Tibial nerve (tissue), 4 donors: Measurements from ENCODE around the gene KLHL35. TPM values are rescaled to one million over a fixed set of nuclear protein-coding genes. Genes with fewer than 3 reads are reported as not detected.

Source experiments
- DNase-seq, 2 donors: peaks; one replicate each; pipeline ENCODE4 v3.0.0-alpha.2; 2019; ENCODE audit warnings: low spot score in 2 of 2
- H3K27ac ChIP-seq, 4 donors: fragments of 200-600 bp; sonication (generic) in 3 of 4; one replicate each; pipeline ENCODE4 v1.5.1; 2017 to 2019; ENCODE audit warnings: mild to moderate bottlenecking in 1 of 4
- H3K27me3 ChIP-seq, 2 donors: fragments of 200-600 bp; sonication (generic) in 1 of 2; one replicate each; pipeline versions ENCODE4 v1.5.1 to v1.6.0; 2017 to 2019
- H3K36me3 ChIP-seq, 3 donors: fragments of 200-600 bp; sonication (generic); one replicate each; pipeline ENCODE4 v1.5.1; 2018 to 2019
- H3K4me1 ChIP-seq, 4 donors: fragments of 200-600 bp; sonication (generic) in 3 of 4; one replicate each; pipeline ENCODE4 v1.5.1; 2017 to 2019
- H3K4me3 ChIP-seq, 4 donors: fragments of 200-600 bp; sonication (generic) in 3 of 4; one replicate each; pipeline ENCODE4 v1.5.1; 2017 to 2019; ENCODE audit warnings: mild to moderate bottlenecking in 1 of 4, moderate library complexity in 1 of 4
- H3K9me3 ChIP-seq, 4 donors: fragments of 200-600 bp; sonication (generic) in 3 of 4; one replicate each; pipeline ENCODE4 v1.5.1; 2017 to 2019
- EP300 ChIP-seq, 2 donors: sonication (generic); formaldehyde crosslinking; IDR thresholded peaks; one replicate each; pipeline ENCODE4 v1.6.1; 2017; ENCODE audit warnings: antibody characterized with exemption in 2 of 2, mild to moderate bottlenecking in 1 of 2
- POLR2A ChIP-seq, 2 donors: fragments of 450-650 bp; IDR thresholded peaks; one replicate each; pipeline ENCODE4 v1.6.1; 2017; ENCODE audit warnings: antibody characterized with exemption in 2 of 2, mild to moderate bottlenecking in 2 of 2, moderate library complexity in 2 of 2
- WGBS, 2 donors: methylation state at CpG; one replicate each; pipeline ENCODE4 v1.1.5; 2018; 5-methylcytosine and 5-hydroxymethylcytosine counted together
- total RNA-seq, 4 donors: library from RNA; depleted of rRNA; stranded (reverse); fragments of >200 nt; gene quantifications; one replicate each; pipeline ENCODE4 v1.1.0, GENCODE V29; 2016
- TF ChIP-seq, protein P1 (sequence below), 5 experiments: fragments of 200-600 bp in 3 of 5; fragments of 450-650 bp in 2 of 5; sonication (generic) in 3 of 5; IDR thresholded peaks; one replicate each; pipeline ENCODE4 v1.5.1; 2016 to 2019; ENCODE audit warnings: antibody characterized with exemption in 5 of 5, mild to moderate bottlenecking in 3 of 5, moderate library complexity in 2 of 5

KLHL35 gene
- total RNA-seq, 4 donors from 2014 or later = 3.0 to 11.1 (median 6.6) TPM

DNA sequence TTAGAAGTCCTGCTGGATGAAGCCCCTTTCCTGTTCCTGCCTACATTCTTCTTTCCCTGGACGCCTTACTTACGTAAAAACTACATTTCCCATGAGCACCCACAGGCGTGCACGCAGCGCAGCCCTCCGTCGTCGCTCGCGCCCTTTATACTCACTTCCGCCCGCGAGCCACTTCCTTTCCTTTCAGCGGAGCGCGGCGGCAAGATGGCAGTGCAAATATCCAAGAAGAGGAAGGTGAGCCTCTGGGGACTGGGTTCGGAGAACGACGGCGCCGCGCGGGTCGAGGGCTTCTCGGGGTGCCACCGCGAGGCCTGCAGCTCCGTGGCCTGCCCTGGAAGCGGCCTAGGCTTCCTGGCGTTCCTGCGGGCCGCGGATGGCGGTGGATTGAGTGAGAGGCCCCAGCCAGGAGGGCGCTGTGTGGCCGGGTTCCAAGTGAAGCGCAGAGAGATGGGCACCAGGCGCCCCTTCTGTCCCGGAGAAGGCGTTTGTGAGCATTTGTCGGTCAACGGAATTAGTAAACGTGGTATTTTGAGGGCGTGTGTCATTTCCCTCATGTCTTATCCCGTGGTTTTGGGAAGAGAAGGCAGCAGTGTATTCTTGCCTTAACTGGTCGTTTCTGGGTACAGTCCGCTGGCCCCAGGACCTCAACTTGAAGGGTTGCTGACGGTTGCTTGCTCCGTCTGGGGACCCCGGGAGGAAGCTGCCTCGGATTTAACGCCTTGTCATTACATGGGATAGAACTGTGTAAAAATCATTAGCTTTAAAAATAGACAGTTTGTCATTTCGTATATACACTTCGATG lies 33.5 kb downstream of the KLHL35 start, which contains the start of gene RPS3:
TSS of gene RPS3 (plus strand) at position 175 of the 802 bp plus-strand sequence. CDS start at position 205, 30 bp downstream.
- H3K9me3 ChIP-seq = no peaks in the 10 kb centered on the region
- H3K4me3 ChIP-seq = peak within 1 kb of the TSS; percentile 61 to 97 (median 85)
- 1% methylated on average over 41 to 42 of the region's 55 CpGs for WGBS, 2 donors
- H3K36me3 ChIP-seq = peaks cover 0 to 37% (median 17%) of the 10 kb centered on the region in 3 donors
- peak; percentile 88 to 91 for DNase-seq
- H3K4me1 ChIP-seq = peaks cover 0 to 37% (median 12%) of the 10 kb centered on the region in 4 donors
- TF ChIP-seq EP300 (IDR thresholded peaks at IDR 0.05) = peak; percentile 70 to 100
- TF ChIP-seq POLR2A (IDR thresholded peaks at IDR 0.05) = peak; percentile 91 to 94
- TF ChIP-seq, protein P1, sequence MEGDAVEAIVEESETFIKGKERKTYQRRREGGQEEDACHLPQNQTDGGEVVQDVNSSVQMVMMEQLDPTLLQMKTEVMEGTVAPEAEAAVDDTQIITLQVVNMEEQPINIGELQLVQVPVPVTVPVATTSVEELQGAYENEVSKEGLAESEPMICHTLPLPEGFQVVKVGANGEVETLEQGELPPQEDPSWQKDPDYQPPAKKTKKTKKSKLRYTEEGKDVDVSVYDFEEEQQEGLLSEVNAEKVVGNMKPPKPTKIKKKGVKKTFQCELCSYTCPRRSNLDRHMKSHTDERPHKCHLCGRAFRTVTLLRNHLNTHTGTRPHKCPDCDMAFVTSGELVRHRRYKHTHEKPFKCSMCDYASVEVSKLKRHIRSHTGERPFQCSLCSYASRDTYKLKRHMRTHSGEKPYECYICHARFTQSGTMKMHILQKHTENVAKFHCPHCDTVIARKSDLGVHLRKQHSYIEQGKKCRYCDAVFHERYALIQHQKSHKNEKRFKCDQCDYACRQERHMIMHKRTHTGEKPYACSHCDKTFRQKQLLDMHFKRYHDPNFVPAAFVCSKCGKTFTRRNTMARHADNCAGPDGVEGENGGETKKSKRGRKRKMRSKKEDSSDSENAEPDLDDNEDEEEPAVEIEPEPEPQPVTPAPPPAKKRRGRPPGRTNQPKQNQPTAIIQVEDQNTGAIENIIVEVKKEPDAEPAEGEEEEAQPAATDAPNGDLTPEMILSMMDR (IDR thresholded peaks at IDR 0.05) = peak in 2 of 5 experiments; percentile 8 to 59
- H3K27ac ChIP-seq = peak within 1 kb of the TSS; percentile 55 to 97 (median 94)
- no peaks in the 10 kb centered on the region for H3K27me3 ChIP-seq

DNA sequence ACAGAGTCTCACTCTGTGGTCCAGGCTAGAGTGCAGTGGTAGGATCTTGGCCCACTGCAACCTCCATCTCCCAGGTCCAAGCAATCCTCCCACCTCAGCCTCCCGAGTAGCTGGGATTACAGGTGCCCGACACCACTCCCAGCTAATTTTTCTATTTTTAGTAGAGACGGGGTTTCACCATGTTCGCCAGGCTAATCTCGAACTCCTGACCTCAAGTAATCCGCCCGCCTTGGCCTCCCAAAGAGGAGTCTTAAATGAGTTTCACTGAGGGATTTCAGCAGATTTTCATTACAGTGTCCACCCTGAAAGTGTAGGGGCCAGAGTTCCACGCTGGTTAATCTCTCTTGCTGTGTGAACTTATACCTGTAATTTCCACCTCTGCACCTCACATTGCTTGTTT lies 34.1 kb downstream of the KLHL35 start:
- peaks cover 0 to 37% (median 12%) of the 10 kb centered on the region in 4 donors for H3K4me1 ChIP-seq
- H3K4me3 ChIP-seq = no peak overlapping the region
- no peak overlapping the region for H3K27ac ChIP-seq
- no peak for DNase-seq
- no peaks in the 10 kb centered on the region for H3K27me3 ChIP-seq
- peaks cover 0 to 31% (median 15%) of the 10 kb centered on the region in 3 donors for H3K36me3 ChIP-seq
- no peaks in the 10 kb centered on the region for H3K9me3 ChIP-seq
- TF ChIP-seq, protein P1 (IDR thresholded peaks at IDR 0.05) = no peak
- TF ChIP-seq EP300 (IDR thresholded peaks at IDR 0.05) = no peak
- 79 to 82% methylated on average over 8 of the region's 8 CpGs for WGBS, 2 donors

DNA sequence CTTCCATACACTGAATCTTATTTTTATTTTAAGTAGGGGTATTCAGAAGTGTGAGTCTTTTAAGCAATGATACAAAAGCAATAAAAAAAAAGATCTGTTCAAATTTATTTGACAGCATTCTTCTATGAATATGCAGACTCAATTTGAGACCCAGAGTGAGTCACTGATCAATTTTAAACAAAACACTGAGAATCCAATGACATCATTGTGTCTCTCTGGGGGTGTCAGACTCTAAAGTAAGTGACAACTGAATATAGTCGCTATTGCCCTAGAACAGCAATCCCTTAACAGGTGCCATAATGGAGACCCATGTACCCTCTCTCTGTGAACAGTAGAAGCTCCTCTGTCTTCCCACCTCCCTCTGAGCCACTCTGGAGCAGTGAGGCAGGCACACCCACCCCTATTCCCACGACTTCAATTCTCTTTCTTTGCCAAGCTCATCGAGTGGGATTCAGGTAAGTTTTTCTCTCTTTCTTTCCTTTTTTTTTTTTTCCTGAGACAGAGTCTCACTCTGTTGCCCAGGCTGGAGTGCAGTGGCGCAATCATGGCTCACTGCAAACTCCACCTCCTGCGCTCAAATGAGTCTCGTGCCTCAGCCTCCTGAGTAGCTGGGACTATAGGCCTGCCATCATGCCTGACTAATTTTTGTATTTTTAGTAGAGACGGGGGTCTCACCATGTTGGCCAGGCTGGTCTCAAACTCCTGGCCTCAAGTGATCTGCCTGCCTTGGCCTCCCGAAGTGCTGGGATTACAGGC lies 38.7 kb downstream of the KLHL35 start:
- no peak overlapping the region for H3K27ac ChIP-seq
- 64 to 78% methylated on average over 8 of the region's 8 CpGs for WGBS, 2 donors

DNA sequence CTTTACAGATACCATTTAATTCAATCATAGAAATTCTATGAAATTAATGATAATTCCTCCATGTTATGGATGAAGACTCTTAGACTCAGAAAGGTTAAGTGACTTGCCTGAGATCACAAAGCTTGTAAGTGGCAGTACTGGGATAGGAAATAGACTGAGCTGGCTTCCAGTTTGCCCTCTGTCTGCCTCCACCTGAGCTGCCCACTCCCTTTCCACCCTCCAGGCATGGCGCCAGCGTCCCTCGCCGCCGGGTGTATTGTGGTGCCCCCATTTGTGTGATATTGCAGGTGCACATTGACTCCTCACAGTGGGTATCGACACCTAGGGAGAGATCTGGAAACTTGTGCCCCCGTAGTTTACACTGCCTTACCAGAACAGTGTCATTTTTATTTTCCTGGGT lies 43.1 kb downstream of the KLHL35 start:
- DNase-seq = no peak
- H3K36me3 ChIP-seq = no peaks in the 10 kb centered on the region
- 81 to 90% methylated on average over 7 of the region's 7 CpGs for WGBS, 2 donors
- no peaks in the 10 kb centered on the region for H3K9me3 ChIP-seq
- no peak overlapping the region for H3K27ac ChIP-seq
- peaks cover 0 to 9% (median 6%) of the 10 kb centered on the region in 4 donors for H3K4me1 ChIP-seq
- TF ChIP-seq POLR2A (IDR thresholded peaks at IDR 0.05) (no peak), EP300 (IDR thresholded peaks at IDR 0.05) (no peak)
- TF ChIP-seq, protein P1 (IDR thresholded peaks at IDR 0.05) = no peak
- no peak overlapping the region for H3K4me3 ChIP-seq
- H3K27me3 ChIP-seq = no peaks in the 10 kb centered on the region

More for the DNA sequence above, 38.7 kb downstream of the KLHL35 start:
- Histone ChIP-seq H3K4me3 (no peak overlapping the region), H3K36me3 (no peaks in the 10 kb centered on the region), H3K27me3 (no peaks in the 10 kb centered on the region), H3K9me3 (no peaks in the 10 kb centered on the region), H3K4me1 (no peaks in the 10 kb centered on the region)
- no peak for DNase-seq
- TF ChIP-seq, protein P1 (IDR thresholded peaks at IDR 0.05) = no peak
- TF ChIP-seq POLR2A (IDR thresholded peaks at IDR 0.05) (no peak), EP300 (IDR thresholded peaks at IDR 0.05) (no peak)

DNA sequence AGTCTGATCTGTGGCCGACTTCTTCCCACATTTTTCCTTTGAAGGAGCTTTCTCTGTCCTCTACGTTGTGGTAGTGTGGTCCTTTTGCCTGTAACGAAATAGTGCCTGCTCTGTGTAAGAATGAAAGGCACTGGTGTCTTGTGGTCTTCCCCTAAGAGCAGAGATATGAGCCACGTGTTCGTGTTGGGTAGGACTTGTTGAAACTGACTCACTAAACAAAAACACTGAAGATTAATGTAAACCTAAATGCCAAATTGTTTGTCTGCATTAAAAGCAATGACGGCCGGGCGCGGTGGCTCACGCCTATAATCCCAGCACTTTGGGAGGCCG lies 43.8 kb downstream of the KLHL35 start:
- no peaks in the 10 kb centered on the region for H3K27me3 ChIP-seq
- no peak for TF ChIP-seq EP300 (IDR thresholded peaks at IDR 0.05)
- TF ChIP-seq, protein P1 (IDR thresholded peaks at IDR 0.05) = no peak
- H3K36me3 ChIP-seq = no peaks in the 10 kb centered on the region
- 68 to 69% methylated on average over 11 of the region's 11 CpGs for WGBS, 2 donors
- no peak overlapping the region for H3K27ac ChIP-seq
- peaks cover 0 to 15% (median 6%) of the 10 kb centered on the region in 4 donors for H3K4me1 ChIP-seq
- DNase-seq = no peak
- H3K4me3 ChIP-seq = no peak overlapping the region
- no peaks in the 10 kb centered on the region for H3K9me3 ChIP-seq
